ENCODE results near the gene MOB3B.

The MOB3B gene

GRCh38 chr9:27333241-27334052 is 196.2 kb downstream of the MOB3B start:
- TF ChIP-seq FOXP2 (optimal IDR thresholded peaks at IDR 0.05; ENCODE audit: borderline replicate concordance, extremely low read depth, extremely low read length, insufficient read depth) (no peak), TAF1 (IDR thresholded peaks at IDR 0.05; ENCODE audit: borderline replicate concordance, insufficient read depth, low read length) (no peak), REST (IDR thresholded peaks at IDR 0.05; ENCODE audit: insufficient read depth in 1 of 2, low read depth in 2 of 2, low read length in 2 of 2) (no peak), POLR2AphosphoS5 (IDR thresholded peaks at IDR 0.05; ENCODE audit: low read depth, low read length) (no peak), SIN3A (IDR thresholded peaks at IDR 0.05; ENCODE audit: borderline replicate concordance, insufficient read depth, low read length) (no peak)

- TF ChIP-seq FOXP2 (optimal IDR thresholded peaks at IDR 0.05; ENCODE audit: borderline replicate concordance, extremely low read depth, extremely low read length, insufficient read depth) (no peak), TAF1 (IDR thresholded peaks at IDR 0.05; ENCODE audit: borderline replicate concordance, insufficient read depth, low read length) (no peak), REST (IDR thresholded peaks at IDR 0.05; ENCODE audit: insufficient read depth in 1 of 2, low read depth in 2 of 2, low read length in 2 of 2) (no peak), POLR2AphosphoS5 (IDR thresholded peaks at IDR 0.05; ENCODE audit: low read depth, low read length) (no peak), SIN3A (IDR thresholded peaks at IDR 0.05; ENCODE audit: borderline replicate concordance, insufficient read depth, low read length) (no peak)
Observed at GRCh38 chr9:27331393-27331792, 198.2 kb downstream of the MOB3B start.

GRCh38 chr9:27329291-27329690 is 200.3 kb downstream of the MOB3B start:
- TF ChIP-seq POLR2AphosphoS5 (IDR thresholded peaks at IDR 0.05; ENCODE audit: low read depth, low read length), result no peak
- no peak for TF ChIP-seq REST (IDR thresholded peaks at IDR 0.05; ENCODE audit: insufficient read depth in 1 of 2, low read depth in 2 of 2, low read length in 2 of 2)
- TF ChIP-seq SIN3A (IDR thresholded peaks at IDR 0.05; ENCODE audit: borderline replicate concordance, insufficient read depth, low read length), result no peak
- no peak for TF ChIP-seq FOXP2 (optimal IDR thresholded peaks at IDR 0.05; ENCODE audit: borderline replicate concordance, extremely low read depth, extremely low read length, insufficient read depth)
- TF ChIP-seq TAF1 (IDR thresholded peaks at IDR 0.05; ENCODE audit: borderline replicate concordance, insufficient read depth, low read length), result no peak

GRCh38 chr9:27328483-27328882 is 201.1 kb downstream of the MOB3B start:
- TF ChIP-seq FOXP2 (optimal IDR thresholded peaks at IDR 0.05; ENCODE audit: borderline replicate concordance, extremely low read depth, extremely low read length, insufficient read depth) (no peak), REST (IDR thresholded peaks at IDR 0.05; ENCODE audit: insufficient read depth in 1 of 2, low read depth in 2 of 2, low read length in 2 of 2) (no peak), TAF1 (IDR thresholded peaks at IDR 0.05; ENCODE audit: borderline replicate concordance, insufficient read depth, low read length) (no peak), SIN3A (IDR thresholded peaks at IDR 0.05; ENCODE audit: borderline replicate concordance, insufficient read depth, low read length) (no peak), POLR2AphosphoS5 (IDR thresholded peaks at IDR 0.05; ENCODE audit: low read depth, low read length) (no peak)

All from PFSK-1 (cell line).